PFSK-1 (cell line): ENCODE data around the gene POLR2J.

Source experiments
- FOXP2 ChIP-seq: optimal IDR thresholded peaks from 2 replicates; pipeline ENCODE3; 2011; ENCODE audit warnings: borderline replicate concordance, control low read depth, inconsistent platforms; ENCODE audit not compliant: insufficient read depth; ENCODE audit errors: extremely low read length, extremely low read depth
- POLR2AphosphoS5 ChIP-seq: IDR thresholded peaks from 2 replicates; pipeline ENCODE4 v1.6.1; 2012; ENCODE audit warnings: low read depth, mild to moderate bottlenecking, control low read depth, low read length, moderate library complexity
- SIN3A ChIP-seq: IDR thresholded peaks from 2 replicates; pipeline ENCODE4 v1.6.1; 2012; ENCODE audit warnings: mild to moderate bottlenecking, low read length, moderate library complexity, borderline replicate concordance; ENCODE audit not compliant: insufficient read depth
- TAF1 ChIP-seq: IDR thresholded peaks from 2 replicates; pipeline ENCODE4 v1.6.1; 2012; ENCODE audit warnings: low read length, control low read depth, borderline replicate concordance; ENCODE audit not compliant: insufficient read depth
- TF ChIP-seq, protein P1 (sequence below), 2 experiments: IDR thresholded peaks; 2 replicates each; pipeline versions ENCODE4 v1.6.1 to v1.8.0; 2011 to 2012; ENCODE audit warnings: low read depth in 2 of 2, low read length in 2 of 2, control low read depth in 1 of 2, inconsistent platforms in 1 of 2, mild to moderate bottlenecking in 1 of 2, moderate library complexity in 1 of 2; ENCODE audit not compliant: insufficient read depth in 1 of 2

DNA sequence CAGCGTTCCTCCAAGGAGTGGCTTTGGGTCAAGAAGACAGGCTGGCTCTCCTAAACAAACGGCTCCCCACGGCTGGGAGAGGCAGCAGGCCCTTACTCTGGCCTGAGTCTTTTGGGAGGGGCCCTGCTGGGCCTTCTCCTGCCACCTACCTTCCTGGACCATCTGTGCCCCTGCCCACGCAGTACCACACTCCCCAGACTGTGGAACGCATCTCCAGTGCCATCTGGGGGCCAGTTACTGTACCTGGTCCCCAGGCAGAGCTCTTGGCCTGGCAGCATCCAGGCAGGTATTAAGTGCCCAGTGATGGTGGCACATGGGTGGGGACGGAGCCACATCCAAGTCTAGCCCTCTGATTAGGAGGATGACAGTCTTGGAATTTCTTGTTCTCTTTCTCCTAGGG is 28.5 kb downstream of the POLR2J start:
- no peak for TF ChIP-seq POLR2AphosphoS5
- TF ChIP-seq SIN3A, result no peak
- TF ChIP-seq TAF1, result no peak
- TF ChIP-seq, protein P1, sequence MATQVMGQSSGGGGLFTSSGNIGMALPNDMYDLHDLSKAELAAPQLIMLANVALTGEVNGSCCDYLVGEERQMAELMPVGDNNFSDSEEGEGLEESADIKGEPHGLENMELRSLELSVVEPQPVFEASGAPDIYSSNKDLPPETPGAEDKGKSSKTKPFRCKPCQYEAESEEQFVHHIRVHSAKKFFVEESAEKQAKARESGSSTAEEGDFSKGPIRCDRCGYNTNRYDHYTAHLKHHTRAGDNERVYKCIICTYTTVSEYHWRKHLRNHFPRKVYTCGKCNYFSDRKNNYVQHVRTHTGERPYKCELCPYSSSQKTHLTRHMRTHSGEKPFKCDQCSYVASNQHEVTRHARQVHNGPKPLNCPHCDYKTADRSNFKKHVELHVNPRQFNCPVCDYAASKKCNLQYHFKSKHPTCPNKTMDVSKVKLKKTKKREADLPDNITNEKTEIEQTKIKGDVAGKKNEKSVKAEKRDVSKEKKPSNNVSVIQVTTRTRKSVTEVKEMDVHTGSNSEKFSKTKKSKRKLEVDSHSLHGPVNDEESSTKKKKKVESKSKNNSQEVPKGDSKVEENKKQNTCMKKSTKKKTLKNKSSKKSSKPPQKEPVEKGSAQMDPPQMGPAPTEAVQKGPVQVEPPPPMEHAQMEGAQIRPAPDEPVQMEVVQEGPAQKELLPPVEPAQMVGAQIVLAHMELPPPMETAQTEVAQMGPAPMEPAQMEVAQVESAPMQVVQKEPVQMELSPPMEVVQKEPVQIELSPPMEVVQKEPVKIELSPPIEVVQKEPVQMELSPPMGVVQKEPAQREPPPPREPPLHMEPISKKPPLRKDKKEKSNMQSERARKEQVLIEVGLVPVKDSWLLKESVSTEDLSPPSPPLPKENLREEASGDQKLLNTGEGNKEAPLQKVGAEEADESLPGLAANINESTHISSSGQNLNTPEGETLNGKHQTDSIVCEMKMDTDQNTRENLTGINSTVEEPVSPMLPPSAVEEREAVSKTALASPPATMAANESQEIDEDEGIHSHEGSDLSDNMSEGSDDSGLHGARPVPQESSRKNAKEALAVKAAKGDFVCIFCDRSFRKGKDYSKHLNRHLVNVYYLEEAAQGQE (IDR thresholded peaks at IDR 0.05; ENCODE audit: insufficient read depth in 1 of 2, low read depth in 2 of 2, low read length in 2 of 2), result no peak
- TF ChIP-seq FOXP2, result no peak
